Activated gamma-delta T cell (primary cell): ENCODE data around the gene EMC10.
"Not testable (repeated sequence)": the region's sequence is repeated elsewhere in the genome, so short reads cannot be mapped to it uniquely, and the experiment has no call there.

Experiments
- DNase-seq: peaks from one replicate; lab custom pipeline; 2025; lab: John Stamatoyannopoulos, UW
- total RNA-seq, 2 donors: gene quantifications; one replicate each; lab custom pipeline; 2026; lab: John Stamatoyannopoulos, UW

Gene EMC10
- total RNA-seq, result 67.8 to 74.1 reads per million in 2 donors

DNA sequence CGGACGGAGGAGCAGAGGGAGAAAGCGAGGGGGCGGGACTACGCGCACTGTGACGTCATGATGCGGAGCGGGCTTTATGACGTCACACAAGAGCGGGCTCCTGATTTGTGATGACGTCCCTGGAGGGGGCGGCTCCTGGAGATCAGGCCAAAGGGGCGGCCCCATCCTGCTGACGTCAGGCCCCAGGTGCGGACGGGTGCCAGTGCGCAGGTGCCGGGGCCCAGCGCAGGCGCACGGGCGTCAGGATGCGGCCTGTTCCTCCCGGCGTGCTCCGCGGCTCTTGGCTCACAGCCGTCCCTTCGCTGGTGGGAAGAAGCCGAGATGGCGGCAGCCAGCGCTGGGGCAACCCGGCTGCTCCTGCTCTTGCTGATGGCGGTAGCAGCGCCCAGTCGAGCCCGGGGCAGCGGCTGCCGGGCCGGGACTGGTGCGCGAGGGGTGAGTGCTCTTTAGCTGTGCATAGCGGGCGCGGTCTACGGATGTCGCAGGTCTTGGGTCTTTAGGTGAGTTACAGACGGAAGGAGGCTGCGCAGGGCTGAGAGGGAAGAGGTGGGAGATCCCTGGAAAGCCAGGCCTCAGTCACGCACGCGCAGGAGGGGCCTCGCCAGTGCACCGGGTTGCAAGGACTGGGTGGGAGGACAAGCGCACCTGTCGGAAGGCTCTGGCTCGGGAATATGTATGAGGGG, at the start of gene EMC10, which contains the start of gene GARIN5A:
EMC10 (plus strand) TSS at position 284 of the 683 bp plus-strand sequence; CDS start at position 322, 38 bp downstream.
GARIN5A (minus strand) TSS at position 625 of the 683 bp plus-strand sequence; CDS start at position 165, 460 bp downstream.
- peak; percentile 85 for DNase-seq

DNA sequence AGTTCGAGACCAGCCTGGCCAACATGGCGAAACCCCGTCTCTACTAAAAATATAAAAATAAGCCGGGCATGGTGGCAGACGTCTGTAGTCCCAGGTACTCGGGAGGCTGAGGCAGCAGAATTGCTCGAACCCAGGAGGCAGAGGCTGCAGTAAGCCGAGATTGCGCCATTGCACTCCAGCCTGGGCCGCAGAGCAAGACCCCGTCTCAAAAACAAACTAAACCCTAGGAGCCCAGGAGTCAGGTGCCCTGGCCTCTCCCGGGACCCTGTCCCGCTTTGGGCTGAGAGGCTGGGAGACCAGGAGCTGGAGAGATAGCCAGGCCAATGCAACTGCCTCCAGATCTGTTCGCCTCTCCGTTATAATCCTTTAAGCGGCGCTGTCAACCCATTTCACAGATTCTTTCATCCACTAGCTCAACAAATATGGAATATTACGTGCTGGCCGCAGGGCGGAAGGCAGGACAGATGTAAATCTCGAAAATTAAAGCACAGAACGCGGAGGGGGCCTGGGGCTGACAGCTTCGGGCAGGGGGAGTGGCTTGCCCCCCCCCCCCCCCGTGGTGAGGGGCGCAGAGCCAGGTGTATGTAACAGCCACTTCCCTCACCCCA, 48.9 kb upstream of the EMC10 start:
- no peak for DNase-seq

- DNase-seq, result no peak
These were observed 48.3 kb upstream of the EMC10 start for GRCh38 chr19:50427997-50428425.

DNA sequence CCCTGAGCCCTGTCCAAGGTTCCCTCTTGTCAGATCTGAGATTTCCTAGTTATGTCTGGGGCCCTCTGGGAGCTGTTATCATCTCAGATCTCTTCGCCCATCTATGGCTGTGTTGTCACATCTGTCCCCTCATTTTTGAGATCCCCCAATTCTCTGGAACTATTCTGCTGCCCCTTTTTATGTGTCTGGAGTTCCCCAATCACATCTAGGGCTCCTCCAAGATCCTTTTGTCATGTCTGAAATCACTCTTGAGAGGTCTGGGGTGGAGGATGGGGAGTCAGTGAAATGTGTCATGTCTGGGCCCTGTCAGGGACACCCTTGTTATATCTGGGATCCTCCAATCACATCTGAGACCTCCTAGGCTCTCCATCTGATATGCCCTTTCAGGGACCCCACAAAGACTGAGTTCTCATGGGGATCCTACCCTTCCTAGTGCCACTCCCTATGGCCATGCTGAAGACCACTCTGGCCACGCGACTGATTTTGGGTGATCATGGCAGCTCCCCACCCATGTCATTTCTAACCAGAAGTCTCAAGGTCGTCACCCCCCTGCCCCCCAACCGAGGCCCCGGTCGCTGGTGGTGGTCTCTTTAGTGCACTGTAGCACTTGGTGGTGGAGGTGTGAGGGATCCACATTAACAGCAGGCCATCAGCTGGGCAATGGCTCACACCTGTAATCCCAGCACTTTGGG, 47.4 kb upstream of the EMC10 start:
- no peak for DNase-seq

DNA sequence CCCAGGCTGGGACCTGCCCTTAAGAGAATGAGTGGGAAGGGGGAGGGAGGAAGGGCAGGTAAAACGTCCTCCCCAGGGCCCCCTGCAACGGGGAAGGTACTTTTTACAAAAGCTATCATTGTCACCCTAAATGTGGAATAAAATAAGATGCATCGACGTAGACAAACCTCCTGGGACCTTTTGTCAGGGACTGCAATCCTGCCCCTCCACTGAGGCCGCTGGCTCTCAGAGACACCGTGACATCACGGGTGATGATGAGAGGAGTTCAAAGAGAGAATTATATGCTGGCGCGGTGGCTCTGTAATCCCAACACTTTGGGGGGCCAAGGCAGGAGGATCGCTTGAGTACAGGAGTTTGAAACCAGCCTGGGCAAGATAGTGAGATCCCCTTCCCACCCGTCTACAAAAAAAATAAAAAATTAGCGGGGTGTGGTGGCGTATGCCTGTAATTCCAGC, 45.4 kb upstream of the EMC10 start:
- no peak for DNase-seq

GRCh38 chr19:50431343-50432220, 44.7 kb upstream of the EMC10 start:
- peak; percentile 56 for DNase-seq

DNA sequence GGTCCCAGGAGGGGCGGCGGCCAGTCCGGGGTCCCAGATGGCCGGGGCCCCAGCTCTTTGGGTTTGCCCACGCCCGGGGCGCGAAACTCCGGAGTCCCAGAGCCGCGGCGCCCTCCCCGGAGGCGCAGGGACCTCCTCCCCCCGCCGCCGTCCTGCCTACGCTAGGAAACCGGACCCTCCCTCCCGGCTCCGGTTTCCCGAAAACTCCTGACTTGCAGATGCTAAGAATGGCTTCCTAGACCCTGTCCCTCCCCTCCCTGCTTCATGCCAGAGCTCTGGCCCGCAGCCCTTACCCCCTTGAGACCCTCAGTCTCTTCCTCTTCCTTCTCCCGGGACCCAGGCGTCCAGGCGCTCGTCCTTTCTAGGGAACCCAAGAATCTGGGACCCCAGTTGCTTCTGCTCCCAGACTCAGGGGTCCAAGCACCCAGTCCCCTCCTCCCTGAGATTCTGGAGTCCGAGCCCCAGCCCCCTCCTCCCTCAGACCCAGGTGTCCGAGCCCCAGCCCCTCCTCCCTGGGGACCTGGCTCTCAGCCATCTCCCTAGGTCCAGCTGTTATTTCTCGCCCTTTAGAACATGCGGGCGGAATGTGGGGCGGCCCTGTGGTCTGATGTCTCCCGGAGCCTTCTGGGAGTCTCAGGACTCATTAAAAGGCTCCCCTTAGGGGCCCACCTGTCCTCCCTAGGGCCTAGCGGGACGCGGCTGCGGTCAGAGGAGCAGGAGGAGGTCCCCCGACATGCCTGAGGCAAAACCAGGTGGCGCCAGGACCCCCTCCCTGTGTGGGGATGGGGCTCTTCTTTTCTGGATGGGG, 43.9 kb upstream of the EMC10 start, which contains the start of gene MYBPC2:
MYBPC2 (plus strand) TSS at position 672 of the 808 bp plus-strand sequence; CDS start at position 734, 62 bp downstream.
- no peak for DNase-seq

- no peak for DNase-seq
These were observed 42.8 kb upstream of the EMC10 start for GRCh38 chr19:50433201-50434180.

- DNase-seq, result no peak
These were observed 41.8 kb upstream of the EMC10 start for GRCh38 chr19:50434525-50434924.

- no peak for DNase-seq
These were observed 41.1 kb upstream of the EMC10 start for GRCh38 chr19:50435221-50435620.

- DNase-seq, result no peak
These were observed 40.7 kb upstream of the EMC10 start for GRCh38 chr19:50435627-50436026.

DNA sequence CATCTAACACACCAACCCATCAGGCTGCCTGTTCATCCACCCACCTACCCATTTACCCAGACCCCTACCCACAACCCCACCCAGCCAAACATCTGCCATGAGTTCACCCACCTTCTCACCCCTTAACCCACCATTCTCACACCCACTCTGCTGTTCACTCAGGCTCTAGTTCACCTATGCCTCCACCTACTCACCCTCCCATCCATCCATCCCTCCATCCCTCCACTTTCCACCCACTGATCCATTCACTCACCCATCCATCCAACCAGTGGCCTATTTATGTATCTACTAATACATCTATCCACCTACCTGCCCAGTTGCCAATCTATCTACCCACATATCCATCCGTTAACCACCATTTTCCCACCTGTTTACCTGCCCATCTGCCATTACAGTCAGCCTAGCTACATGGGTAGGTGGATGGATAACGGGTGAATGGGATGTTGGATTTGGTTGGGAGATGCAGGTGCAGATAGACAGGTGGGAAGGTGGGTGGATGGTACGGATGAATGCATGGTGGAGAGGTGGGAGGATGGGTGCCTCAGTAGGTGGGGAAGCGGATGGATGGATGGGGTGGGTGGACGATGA, 38.4 kb upstream of the EMC10 start:
- DNase-seq, result no peak

- DNase-seq, result not testable (repeated sequence)
These were observed 37.2 kb upstream of the EMC10 start for GRCh38 chr19:50439130-50439529.

GRCh38 chr19:50444059-50444458, 32.2 kb upstream of the EMC10 start:
- DNase-seq, result no peak

GRCh38 chr19:50447053-50447452, 29.3 kb upstream of the EMC10 start:
- no peak for DNase-seq

DNA sequence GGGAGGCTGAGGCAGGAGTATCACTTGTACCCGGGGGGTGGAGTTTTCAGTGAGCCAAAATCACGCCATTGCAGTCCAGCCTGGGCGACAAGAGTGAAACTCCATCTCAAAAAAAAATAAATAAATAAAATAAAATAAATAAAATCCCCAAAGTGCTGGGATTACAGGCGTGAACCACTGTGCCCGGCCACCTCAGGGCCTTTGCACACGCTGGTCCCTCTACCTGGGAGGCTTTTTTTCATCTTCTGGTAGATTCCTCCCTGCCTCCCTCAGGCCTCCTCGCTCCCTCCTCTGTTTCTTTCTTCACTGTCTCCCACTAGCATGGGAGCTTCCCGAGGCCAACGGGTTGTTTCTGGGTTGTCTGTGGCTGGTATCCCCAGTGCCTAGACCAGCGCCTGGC, 28.6 kb upstream of the EMC10 start:
- DNase-seq, result no peak

GRCh38 chr19:50449236-50449899, 26.9 kb upstream of the EMC10 start:
- DNase-seq, result no peak
